Measurements from ENCODE around the gene PIGV. TPM values are rescaled to one million over a fixed set of nuclear protein-coding genes. Genes with fewer than 3 reads are reported as not detected.
A peak's percentile ranks its signal among the peaks of the same experiment; 100 is the strongest.

The PIGV gene
- total RNA-seq: 5.2 TPM

DNA sequence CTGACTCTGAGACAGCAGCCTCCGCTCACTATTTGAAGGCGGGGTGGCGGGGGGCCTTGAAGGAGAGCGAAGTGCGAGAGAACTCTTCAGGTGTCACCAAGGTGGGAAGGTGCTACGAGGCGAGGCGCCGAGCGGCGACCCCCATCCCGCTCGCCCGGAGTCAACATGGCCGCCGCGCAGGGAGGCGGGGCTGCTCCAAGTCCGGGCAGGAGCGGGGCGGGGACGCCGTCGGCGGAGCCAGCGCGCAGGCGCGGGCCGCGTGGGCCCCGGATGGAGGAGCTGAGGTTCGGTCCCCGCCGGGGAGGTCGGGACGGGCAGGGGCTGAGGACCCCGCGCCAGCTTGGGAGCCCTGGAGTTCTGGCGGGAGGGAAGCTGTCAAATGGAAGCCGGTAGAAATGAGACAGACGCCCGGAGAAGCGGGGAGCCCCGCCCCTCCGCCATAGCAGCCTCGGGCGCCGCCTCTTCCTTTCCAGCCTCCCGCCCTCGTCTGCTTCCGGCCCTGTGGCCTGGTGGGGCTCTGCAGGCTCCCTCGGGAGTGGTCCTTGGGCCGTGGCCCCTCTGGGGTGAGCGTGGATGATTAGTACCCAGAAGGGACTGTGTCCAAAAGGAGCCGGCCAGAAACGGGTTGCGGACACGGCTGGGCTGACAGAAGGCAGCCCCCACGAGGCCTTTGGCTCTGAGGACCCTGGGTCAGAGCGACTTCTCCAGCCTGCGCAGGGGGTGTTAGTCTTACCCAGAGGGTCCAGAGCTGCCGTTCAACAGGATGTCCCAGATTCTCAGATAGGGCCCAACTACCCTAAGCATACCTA is at the start of gene PIGV:
Gene PIGV, plus strand, starts transcription at position 245 of the 809 bp plus-strand sequence. CDS start 2,866 bp downstream, outside the sequence.
- Histone ChIP-seq H3K4me1 (ENCODE audit: insufficient read depth, low read length) (peaks cover 75% of the 10 kb centered on the region), H3K4me3 (ENCODE audit: low read length) (peak within 1 kb of the TSS; percentile 90), H3K9me3 (ENCODE audit: low read depth, low read length) (no peaks in the 10 kb centered on the region), H3K27me3 (ENCODE audit: insufficient read depth, low read length) (no peaks in the 10 kb centered on the region)

DNA sequence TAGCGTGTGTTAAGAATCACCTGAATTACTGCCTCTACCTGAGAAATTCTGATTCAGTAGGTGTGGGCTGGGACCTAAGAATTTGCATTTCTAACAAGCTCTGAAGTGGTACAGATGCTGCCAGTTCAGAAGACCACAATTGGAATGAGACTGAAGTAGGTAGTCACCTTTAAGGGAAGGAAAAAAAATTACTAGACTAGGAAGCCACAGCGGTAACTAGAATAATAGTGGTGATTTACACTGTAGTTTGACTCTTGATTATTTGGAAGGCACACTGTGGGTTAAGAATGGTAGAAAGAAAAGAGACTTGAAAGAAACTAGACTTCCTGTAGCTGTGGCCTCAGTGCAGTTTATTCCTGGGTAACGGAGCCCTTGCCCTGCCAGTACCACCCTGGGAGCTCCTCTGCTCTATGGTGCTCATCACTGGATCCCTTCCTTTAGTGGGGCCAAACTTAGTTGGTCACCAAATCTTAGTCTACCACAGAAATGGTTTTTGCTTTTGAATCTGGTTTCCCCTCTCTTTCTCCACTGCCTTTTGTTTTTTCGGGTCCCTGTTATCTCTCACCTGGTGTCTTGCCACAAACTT is 48.3 kb upstream of the PIGV start:
- Histone ChIP-seq H3K4me1 (ENCODE audit: insufficient read depth, low read length) (peaks cover 64% of the 10 kb centered on the region), H3K27me3 (ENCODE audit: insufficient read depth, low read length) (no peaks in the 10 kb centered on the region), H3K4me3 (ENCODE audit: low read length) (no peak overlapping the region), H3K9me3 (ENCODE audit: low read depth, low read length) (no peaks in the 10 kb centered on the region)

DNA sequence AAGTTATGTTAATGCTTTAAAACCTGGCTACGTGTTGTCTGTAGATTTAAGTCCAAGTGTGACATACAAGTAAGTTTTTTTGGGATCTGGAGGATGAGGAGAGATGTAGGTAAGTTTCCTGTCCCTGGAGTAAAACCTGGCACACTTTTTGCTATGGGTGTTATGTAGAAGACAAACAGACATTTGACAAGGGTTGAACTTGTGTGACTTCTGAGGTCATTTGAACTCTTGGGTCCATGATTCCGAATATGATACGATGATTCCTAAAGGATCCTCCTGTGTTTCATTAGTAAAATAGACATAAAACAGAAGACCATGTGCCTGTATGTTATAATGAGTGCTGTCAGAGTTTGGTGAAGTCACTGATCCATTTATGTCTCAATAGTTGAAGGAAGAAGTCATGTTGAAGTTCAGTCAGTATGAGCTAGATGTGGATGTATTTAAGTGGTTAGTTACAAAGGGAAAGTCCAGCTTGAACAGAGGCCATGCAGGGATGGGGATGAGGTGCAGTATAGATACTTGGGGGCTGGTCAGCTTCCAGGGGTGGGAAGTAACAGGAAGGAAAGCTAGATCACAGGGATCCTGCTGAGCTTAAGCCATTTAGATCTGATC is 47.6 kb upstream of the PIGV start:
- H3K27me3 ChIP-seq (ENCODE audit: insufficient read depth, low read length): no peaks in the 10 kb centered on the region
- H3K4me1 ChIP-seq (ENCODE audit: insufficient read depth, low read length): peaks cover 67% of the 10 kb centered on the region
- no peak overlapping the region for H3K4me3 ChIP-seq (ENCODE audit: low read length)
- H3K9me3 ChIP-seq (ENCODE audit: low read depth, low read length): no peaks in the 10 kb centered on the region

DNA sequence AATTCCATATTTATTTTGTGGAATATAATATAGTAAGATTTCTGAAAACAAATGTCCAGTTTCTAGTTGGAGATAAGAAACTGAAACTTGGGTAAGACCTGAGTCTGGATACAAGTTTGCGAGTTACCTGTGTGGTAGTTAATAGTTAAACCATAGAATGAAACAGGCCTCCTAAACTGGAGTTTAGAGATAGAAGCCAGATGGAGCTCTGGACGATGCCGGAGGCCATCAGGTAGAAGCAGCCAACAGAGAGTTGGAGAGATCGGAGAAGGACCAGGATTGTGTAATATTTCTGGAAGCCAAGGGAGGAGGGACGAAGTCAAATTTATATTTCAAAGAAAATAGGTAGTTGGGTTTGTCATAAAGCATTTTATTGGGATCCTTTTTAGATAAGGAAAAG is 46.8 kb upstream of the PIGV start:
- H3K9me3 ChIP-seq (ENCODE audit: low read depth, low read length): no peaks in the 10 kb centered on the region
- no peak overlapping the region for H3K4me3 ChIP-seq (ENCODE audit: low read length)
- H3K27me3 ChIP-seq (ENCODE audit: insufficient read depth, low read length): no peaks in the 10 kb centered on the region
- peaks cover 75% of the 10 kb centered on the region for H3K4me1 ChIP-seq (ENCODE audit: insufficient read depth, low read length)

DNA sequence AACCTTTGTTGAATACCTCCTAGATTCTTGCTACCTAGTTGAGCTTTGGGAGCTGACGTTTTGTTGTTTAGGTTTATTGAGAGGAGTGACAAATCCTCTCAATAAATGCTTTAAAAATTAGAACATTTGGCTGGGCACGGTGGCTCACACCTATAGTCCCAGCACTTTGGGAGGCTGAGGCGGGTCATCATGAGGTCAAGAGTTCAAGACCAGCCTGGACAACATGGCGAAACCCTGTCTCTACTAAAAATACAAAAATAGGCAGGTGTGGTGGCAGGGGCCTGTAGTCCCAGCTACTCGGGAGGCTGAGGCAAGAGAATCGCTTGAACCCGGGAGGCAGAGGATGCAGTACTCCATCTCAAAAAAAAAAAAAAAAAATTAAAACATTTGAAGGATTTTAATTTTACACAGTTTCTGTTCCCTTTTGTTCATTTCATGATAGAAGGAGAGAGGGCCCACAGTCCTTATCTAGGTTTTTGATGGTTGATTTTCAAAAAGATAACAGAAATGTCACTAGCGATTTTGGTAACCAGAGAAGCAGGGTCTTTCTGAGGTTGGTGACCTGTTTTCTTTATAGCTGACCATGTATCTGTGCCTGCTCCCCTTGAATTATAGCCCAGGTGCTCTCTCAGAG is 44.2 kb upstream of the PIGV start:
- H3K4me3 ChIP-seq (ENCODE audit: low read length): no peak overlapping the region
- H3K9me3 ChIP-seq (ENCODE audit: low read depth, low read length): no peaks in the 10 kb centered on the region
- H3K27me3 ChIP-seq (ENCODE audit: insufficient read depth, low read length): no peaks in the 10 kb centered on the region
- H3K4me1 ChIP-seq (ENCODE audit: insufficient read depth, low read length): peaks cover 83% of the 10 kb centered on the region

DNA sequence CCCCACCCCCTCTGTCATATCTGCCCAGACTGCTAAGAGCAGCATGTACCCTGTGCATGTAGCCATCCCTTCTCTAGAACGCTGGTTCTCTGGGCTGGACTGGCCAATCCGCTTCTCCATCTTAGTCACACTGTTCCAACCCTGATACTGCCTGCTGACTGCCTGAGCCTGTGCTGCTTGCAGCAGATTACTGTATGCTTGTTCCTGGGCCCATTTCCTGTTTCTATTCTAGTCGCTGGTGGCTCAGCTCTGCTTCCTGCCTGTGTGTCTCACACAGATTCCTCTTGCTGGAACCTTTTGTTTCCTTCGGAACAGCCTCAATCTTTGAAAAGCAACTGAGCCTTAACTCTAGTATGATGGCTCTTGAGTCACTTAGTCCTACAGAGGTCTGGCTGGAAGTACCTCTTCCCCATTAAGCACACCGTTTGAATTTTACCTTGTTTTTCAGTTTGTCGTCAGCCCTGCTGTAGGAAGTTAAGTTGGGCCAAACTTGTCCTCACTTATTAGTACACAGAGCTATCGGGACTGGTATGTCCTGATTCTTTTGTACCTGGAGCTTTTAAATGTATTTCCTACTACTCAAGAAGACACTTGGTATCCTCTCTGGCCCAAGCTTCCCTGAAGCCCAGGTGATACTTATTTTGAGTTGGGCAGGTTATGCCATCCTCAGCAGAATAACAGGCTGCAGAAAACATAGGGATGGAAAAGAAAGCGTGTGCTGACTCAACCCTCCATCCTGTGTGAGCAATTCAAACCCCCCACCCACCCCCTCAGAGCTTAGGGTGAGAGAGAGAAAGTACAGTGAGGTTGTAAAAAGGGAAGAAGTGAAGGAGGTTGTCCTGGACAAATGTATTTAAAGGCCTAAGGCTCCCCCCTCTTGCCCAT is 43.4 kb upstream of the PIGV start:
- no peak overlapping the region for H3K4me3 ChIP-seq (ENCODE audit: low read length)
- peaks cover 75% of the 10 kb centered on the region for H3K4me1 ChIP-seq (ENCODE audit: insufficient read depth, low read length)
- H3K9me3 ChIP-seq (ENCODE audit: low read depth, low read length): no peaks in the 10 kb centered on the region
- no peaks in the 10 kb centered on the region for H3K27me3 ChIP-seq (ENCODE audit: insufficient read depth, low read length)

DNA sequence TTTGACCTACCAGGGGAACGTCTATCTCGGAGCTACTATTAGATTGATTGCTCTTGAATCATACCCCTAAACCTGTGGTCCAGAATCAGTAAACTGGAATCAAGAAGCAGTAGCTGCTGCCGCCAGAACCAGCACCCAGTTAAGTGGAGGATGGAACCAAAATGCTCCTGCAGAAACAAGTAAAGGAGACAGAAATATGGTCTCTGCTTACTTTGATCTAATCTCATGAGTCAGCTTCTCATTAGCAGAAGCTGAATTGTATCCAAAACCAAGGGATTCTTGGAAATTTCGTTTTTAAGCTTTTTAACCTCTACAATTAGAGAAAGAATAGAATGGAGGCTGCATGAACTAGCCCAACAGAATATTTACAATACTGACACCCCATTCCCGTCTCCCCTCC is 42.6 kb upstream of the PIGV start:
- H3K4me3 ChIP-seq (ENCODE audit: low read length): no peak overlapping the region
- no peaks in the 10 kb centered on the region for H3K27me3 ChIP-seq (ENCODE audit: insufficient read depth, low read length)
- no peaks in the 10 kb centered on the region for H3K9me3 ChIP-seq (ENCODE audit: low read depth, low read length)
- H3K4me1 ChIP-seq (ENCODE audit: insufficient read depth, low read length): peaks cover 74% of the 10 kb centered on the region

DNA sequence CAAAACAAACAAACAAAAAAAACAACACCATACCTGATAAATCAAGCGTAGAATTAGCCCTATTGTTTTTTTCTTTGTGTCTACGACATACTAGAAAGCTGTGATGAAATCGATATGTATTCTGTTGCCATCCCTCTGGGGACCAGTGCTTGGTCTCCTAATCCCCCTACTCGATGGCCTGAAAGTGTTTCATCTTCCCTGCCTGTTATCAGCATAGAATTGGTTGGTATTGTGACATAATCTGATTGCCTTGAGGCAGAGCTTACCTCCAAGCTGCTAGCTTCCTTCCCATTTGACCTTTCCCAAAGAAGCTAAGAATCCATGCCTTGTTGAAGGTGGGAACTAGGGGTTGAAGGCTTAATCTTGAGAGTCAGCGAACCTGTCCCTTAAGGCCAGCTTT is 40.7 kb upstream of the PIGV start:
- no peaks in the 10 kb centered on the region for H3K9me3 ChIP-seq (ENCODE audit: low read depth, low read length)
- H3K4me3 ChIP-seq (ENCODE audit: low read length): no peak overlapping the region
- no peaks in the 10 kb centered on the region for H3K27me3 ChIP-seq (ENCODE audit: insufficient read depth, low read length)

DNA sequence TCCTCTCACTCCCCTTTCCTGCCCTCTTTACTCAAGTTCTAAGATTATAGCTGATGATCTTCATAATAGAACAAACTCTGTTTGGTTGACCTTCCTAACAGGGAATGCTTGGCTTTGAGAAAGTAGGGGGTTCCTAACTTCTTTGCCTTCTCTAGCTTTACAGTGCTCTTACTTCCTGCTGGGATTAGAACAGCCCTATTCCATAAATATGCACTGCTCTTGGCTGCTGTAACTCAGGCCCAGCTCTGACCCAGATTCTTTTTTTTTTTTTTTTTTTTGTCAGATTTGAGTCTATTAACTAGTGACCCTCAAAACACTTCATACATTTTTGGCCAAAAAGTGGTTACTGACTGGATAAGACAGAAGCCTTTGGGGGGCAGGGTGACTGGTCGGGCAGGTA is 39.4 kb upstream of the PIGV start:
- Histone ChIP-seq H3K27me3 (ENCODE audit: insufficient read depth, low read length) (no peaks in the 10 kb centered on the region), H3K4me1 (ENCODE audit: insufficient read depth, low read length) (peaks cover 61% of the 10 kb centered on the region), H3K4me3 (ENCODE audit: low read length) (no peak overlapping the region), H3K9me3 (ENCODE audit: low read depth, low read length) (no peaks in the 10 kb centered on the region)

More for the DNA sequence above, 40.7 kb upstream of the PIGV start:
- H3K4me1 ChIP-seq (ENCODE audit: insufficient read depth, low read length): peaks cover 64% of the 10 kb centered on the region

DNA sequence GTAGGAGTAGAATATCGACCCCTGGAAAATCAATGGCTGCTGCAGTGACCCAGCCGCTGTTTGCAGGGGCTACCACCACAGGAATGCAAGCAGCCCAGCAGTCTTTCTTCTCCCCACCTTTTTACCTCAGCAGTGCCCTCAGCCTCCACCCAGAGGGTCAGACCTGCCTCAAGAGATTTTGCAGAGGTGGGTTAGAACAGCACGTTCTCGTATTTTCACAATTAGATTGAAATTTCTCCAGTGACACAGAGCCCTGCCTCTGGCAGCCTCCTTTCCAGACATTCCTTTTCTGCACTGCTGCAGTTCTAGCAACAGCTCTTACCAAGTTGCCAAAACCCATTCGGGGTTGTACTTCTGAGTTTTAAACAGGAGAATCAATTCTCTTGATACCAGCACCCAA is 38.3 kb upstream of the PIGV start:
- no peaks in the 10 kb centered on the region for H3K9me3 ChIP-seq (ENCODE audit: low read depth, low read length)
- no peak overlapping the region for H3K4me3 ChIP-seq (ENCODE audit: low read length)
- no peaks in the 10 kb centered on the region for H3K27me3 ChIP-seq (ENCODE audit: insufficient read depth, low read length)
- H3K4me1 ChIP-seq (ENCODE audit: insufficient read depth, low read length): peaks cover 50% of the 10 kb centered on the region

DNA sequence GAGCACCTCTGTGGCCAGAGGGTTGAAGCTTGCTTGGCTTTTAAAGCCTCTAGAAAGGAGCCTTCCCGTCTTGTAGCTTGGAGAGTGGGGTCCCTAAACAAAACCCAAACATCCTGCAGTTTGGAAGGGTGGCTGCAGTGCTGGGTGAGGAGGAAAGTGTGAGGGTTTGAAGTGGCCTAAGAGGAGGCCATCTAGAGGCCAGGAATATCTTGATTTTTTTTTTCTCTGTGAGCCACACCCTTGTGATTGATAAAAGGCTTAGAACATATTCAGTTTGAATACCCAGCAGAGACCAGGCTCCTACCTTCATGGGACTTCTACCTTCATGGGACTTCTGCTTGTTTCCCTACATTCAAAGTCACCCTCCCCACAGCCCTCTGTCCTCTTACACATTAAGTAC is 37.3 kb upstream of the PIGV start:
- Histone ChIP-seq H3K9me3 (ENCODE audit: low read depth, low read length) (no peaks in the 10 kb centered on the region), H3K4me1 (ENCODE audit: insufficient read depth, low read length) (peaks cover 43% of the 10 kb centered on the region), H3K4me3 (ENCODE audit: low read length) (no peak overlapping the region), H3K27me3 (ENCODE audit: insufficient read depth, low read length) (no peaks in the 10 kb centered on the region)

DNA sequence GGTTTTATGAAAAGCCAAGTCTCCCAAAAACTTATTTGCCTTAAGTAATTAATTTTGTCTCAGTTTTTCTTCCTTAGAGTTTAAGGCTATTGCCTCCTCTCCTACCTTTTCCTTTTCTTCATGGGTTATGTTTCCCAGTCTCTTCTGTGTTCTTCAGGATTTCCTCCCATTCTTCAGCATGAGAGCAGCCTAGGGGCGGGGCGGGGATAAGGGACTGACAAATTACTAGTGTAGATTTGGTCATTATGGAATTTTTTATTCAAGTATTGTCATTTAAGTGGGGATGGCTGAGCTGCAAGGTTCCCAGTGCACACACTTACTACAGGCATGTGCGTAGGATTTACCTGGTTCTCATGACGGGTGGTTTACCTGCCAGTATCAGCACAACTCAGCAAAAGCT is 35.2 kb upstream of the PIGV start:
- Histone ChIP-seq H3K4me1 (ENCODE audit: insufficient read depth, low read length) (peaks cover 34% of the 10 kb centered on the region), H3K4me3 (ENCODE audit: low read length) (no peak overlapping the region), H3K27me3 (ENCODE audit: insufficient read depth, low read length) (no peaks in the 10 kb centered on the region), H3K9me3 (ENCODE audit: low read depth, low read length) (no peaks in the 10 kb centered on the region)

DNA sequence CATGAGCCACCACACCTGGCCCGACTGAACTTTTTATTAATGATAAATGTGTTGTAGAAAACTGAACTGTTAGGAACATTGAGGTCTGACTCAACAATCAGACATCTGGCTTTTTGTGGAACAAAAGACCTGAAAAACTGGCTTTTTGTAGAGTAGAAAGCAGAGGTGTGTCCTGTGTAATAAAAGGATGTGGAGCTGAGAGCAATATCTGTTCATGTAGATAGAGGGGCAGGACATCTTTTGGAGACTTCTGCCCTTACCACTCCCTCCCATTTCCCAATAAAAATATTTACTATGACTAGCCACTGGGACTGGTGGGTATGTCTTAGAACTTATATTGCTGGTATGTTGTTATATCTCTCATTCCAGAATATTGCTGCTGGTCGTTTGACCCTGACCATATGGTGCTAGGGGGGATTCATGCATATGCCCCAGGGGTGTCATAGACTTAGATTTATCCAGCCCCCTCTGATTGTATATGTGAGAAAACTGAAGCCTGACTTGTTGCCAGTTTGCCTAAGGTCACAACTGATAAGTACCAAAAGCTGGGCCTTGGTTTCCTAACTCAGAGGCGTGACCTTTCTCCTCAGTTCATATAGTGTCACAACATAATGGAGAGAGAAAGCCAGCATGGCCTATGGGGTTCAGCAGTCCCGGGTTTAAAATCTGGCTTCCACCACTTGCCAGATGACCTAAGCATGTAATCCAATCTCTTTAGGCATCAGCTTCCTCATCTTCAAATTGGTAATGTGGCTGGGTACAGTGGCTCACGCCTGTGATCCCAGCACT is 33.5 kb upstream of the PIGV start:
- Histone ChIP-seq H3K4me1 (ENCODE audit: insufficient read depth, low read length) (peaks cover 32% of the 10 kb centered on the region), H3K27me3 (ENCODE audit: insufficient read depth, low read length) (no peaks in the 10 kb centered on the region), H3K4me3 (ENCODE audit: low read length) (no peak overlapping the region), H3K9me3 (ENCODE audit: low read depth, low read length) (no peaks in the 10 kb centered on the region)

DNA sequence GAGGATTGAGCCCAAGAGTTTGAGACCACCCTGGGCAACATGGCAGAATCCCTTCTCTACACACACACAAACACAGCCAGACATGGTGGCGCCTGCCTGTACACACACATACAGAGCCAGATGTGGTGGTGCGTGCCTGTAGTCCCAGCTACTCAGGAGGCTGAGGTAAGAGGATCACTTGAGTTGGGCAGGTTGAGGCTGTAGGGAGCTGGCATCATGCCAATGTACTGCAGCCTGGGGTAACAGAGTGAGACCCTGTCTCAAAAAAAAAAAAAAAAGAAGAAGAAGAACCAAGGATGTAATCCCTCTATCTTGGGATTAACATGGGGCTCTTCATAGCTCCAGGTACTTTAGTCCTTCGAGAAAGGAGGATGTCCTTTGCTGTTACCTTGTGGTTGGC is 29.4 kb upstream of the PIGV start:
- Histone ChIP-seq H3K9me3 (ENCODE audit: low read depth, low read length) (no peaks in the 10 kb centered on the region), H3K4me3 (ENCODE audit: low read length) (no peak overlapping the region), H3K4me1 (ENCODE audit: insufficient read depth, low read length) (peaks cover 7% of the 10 kb centered on the region), H3K27me3 (ENCODE audit: insufficient read depth, low read length) (no peaks in the 10 kb centered on the region)

Data from mononuclear cell (primary cell).